Tibial nerve (tissue), 3 donors: ENCODE measurements around the gene SDK2.

Source experiments
- CTCF ChIP-seq, 5 experiments: fragments of 200-600 bp in 3 of 5; fragments of 450-650 bp in 2 of 5; sonication (generic) in 3 of 5; IDR thresholded peaks; one replicate each; pipeline ENCODE4 v1.5.1; 2016 to 2019; ENCODE audit warnings: antibody characterized with exemption in 5 of 5, mild to moderate bottlenecking in 3 of 5, moderate library complexity in 2 of 5
- POLR2A ChIP-seq, 2 donors: fragments of 450-650 bp; IDR thresholded peaks; one replicate each; pipeline ENCODE4 v1.6.1; 2017; ENCODE audit warnings: antibody characterized with exemption in 2 of 2, mild to moderate bottlenecking in 2 of 2, moderate library complexity in 2 of 2

- TF ChIP-seq POLR2A (IDR thresholded peaks at IDR 0.05) (no peak), CTCF (IDR thresholded peaks at IDR 0.05) (peak in 3 of 5 experiments; percentile 22 to 51 (median 24))
Observed at GRCh38 chr17:73325527-73325842, 318.8 kb downstream of the SDK2 start.
